HepG2 (cell line): ENCODE results near the gene CCND1. TPM values are rescaled to one million over a fixed set of nuclear protein-coding genes. Genes with fewer than 3 reads are reported as not detected.

Source experiments
- ARID2 ChIP-seq: sonication (generic); formaldehyde crosslinking; IDR thresholded peaks from 2 replicates; pipeline ENCODE4 v1.8.1; 2022; ENCODE audit warnings: mild to moderate bottlenecking, missing genetic modification reagents, borderline replicate concordance
- CHD4 ChIP-seq: fragments of 200-600 bp; sonication (generic); IDR thresholded peaks from 2 replicates; pipeline ENCODE4 v1.7.0; 2017; ENCODE audit warnings: mild to moderate bottlenecking, low read length, borderline replicate concordance
- HNF4G ChIP-seq, 2 experiments: sonication (generic) in 1 of 2; formaldehyde crosslinking in 1 of 2; IDR thresholded peaks; 2 replicates each; pipeline versions ENCODE4 v1.4.0 to v1.6.1; 2011 to 2020; ENCODE audit warnings: borderline replicate concordance in 2 of 2, low read depth in 2 of 2, mild to moderate bottlenecking in 2 of 2, low read length in 1 of 2, missing genetic modification reagents in 1 of 2, moderate library complexity in 1 of 2
- KAT7 ChIP-seq: IDR thresholded peaks from 2 replicates; pipeline ENCODE4 v1.6.1; 2018; ENCODE audit warnings: borderline replicate concordance, missing compliant biosample characterization
- KDM5B ChIP-seq: sonication (generic); formaldehyde crosslinking; IDR thresholded peaks from 2 replicates; pipeline ENCODE4 v1.4.0; 2020; ENCODE audit warnings: missing genetic modification reagents, mild to moderate bottlenecking, borderline replicate concordance
- KMT2B ChIP-seq: IDR thresholded peaks from 2 replicates; pipeline ENCODE4 v1.6.1; 2016; ENCODE audit warnings: missing genetic modification reagents, missing compliant biosample characterization
- PAF1 ChIP-seq: IDR thresholded peaks from 2 replicates; pipeline ENCODE4 v1.6.1; 2016; ENCODE audit warnings: missing genetic modification reagents, missing compliant biosample characterization
- PCBP1 ChIP-seq: fragments of 200-400 bp; formaldehyde crosslinking; IDR thresholded peaks from 2 replicates; pipeline ENCODE4 v1.6.1; 2017; ENCODE audit warnings: mild to moderate bottlenecking, low read depth, low read length, borderline replicate concordance
- RCOR2 ChIP-seq: IDR thresholded peaks from 2 replicates; pipeline ENCODE4 v1.6.1; 2016; ENCODE audit warnings: missing biosample characterization, missing genetic modification reagents
- SP4 ChIP-seq: sonication (generic); formaldehyde crosslinking; IDR thresholded peaks from 2 replicates; pipeline ENCODE4 v1.8.1; 2023; ENCODE audit warnings: mild to moderate bottlenecking, missing genetic modification reagents
- ZBTB20 ChIP-seq: sonication (generic); formaldehyde crosslinking; IDR thresholded peaks from 2 replicates; pipeline ENCODE4 v1.8.1; 2023; ENCODE audit warnings: missing genetic modification reagents, low read depth, mild to moderate bottlenecking, borderline replicate concordance
- ZNF3 ChIP-seq: IDR thresholded peaks from 2 replicates; pipeline ENCODE4 v1.7.0; 2017; ENCODE audit warnings: inconsistent platforms
- ZNF547 ChIP-seq: sonication (generic); formaldehyde crosslinking; IDR thresholded peaks from 2 replicates; pipeline ENCODE4 v1.5.1; 2020; ENCODE audit warnings: mild to moderate bottlenecking, missing genetic modification reagents
- ZNF703 ChIP-seq: sonication (generic); formaldehyde crosslinking; IDR thresholded peaks from 2 replicates; pipeline ENCODE4 v1.5.1; 2020; ENCODE audit warnings: missing genetic modification reagents, mild to moderate bottlenecking, moderate library complexity, borderline replicate concordance
- polyA plus RNA-seq, 8 experiments: library from polyadenylated mRNA; depleted of rRNA in 3 of 8; stranded (reverse) in 7 of 8; unstranded in 1 of 8; fragments of >200 nt; fragmentation: Illumina TruSeq in 4 of 8; extraction: Trizol in 4 of 8; gene quantifications; 2 replicates each; pipeline versions ENCODE4 v1.2.1 to v1.2.3, GENCODE V29; 2011 to 2016; ENCODE audit warnings: low read depth in 4 of 8, missing spikeins in 1 of 8, mixed read lengths in 1 of 8; ENCODE audit not compliant: insufficient read depth in 1 of 8
- total RNA-seq, 5 experiments: library from RNA; depleted of rRNA; stranded (reverse); fragments of >200 nt; fragmentation: Illumina TruSeq; extraction: Trizol; gene quantifications; 2 replicates each; pipeline ENCODE4 v1.2.3, GENCODE V29; 2016; ENCODE audit warnings: low read depth in 1 of 5
- TF ChIP-seq, protein P1 (sequence below), 2 experiments: sonication (generic) in 1 of 2; formaldehyde crosslinking in 1 of 2; IDR thresholded peaks; 2 replicates each; pipeline versions ENCODE4 v1.5.1 to v1.6.1; 2011 to 2020; ENCODE audit warnings: borderline replicate concordance in 1 of 2, low read depth in 1 of 2, low read length in 1 of 2, mild to moderate bottlenecking in 1 of 2, missing genetic modification reagents in 1 of 2, moderate library complexity in 1 of 2
- TF ChIP-seq, protein P2 (sequence below): IDR thresholded peaks from 2 replicates; pipeline ENCODE4 v1.6.1; 2016
- TF ChIP-seq, protein P3 (sequence below): sonication (generic); formaldehyde crosslinking; IDR thresholded peaks from 2 replicates; pipeline ENCODE4 v1.5.0; 2020; ENCODE audit warnings: missing genetic modification reagents
- TF ChIP-seq, protein P4 (sequence below): sonication (generic); formaldehyde crosslinking; IDR thresholded peaks from 2 replicates; pipeline ENCODE4 v1.5.1; 2020; ENCODE audit warnings: missing genetic modification reagents, mild to moderate bottlenecking, borderline replicate concordance
- TF ChIP-seq, protein P5 (sequence below): sonication (generic); formaldehyde crosslinking; IDR thresholded peaks from 2 replicates; pipeline ENCODE4 v1.5.0; 2020; ENCODE audit warnings: missing genetic modification reagents

Gene CCND1
- total and polyA plus RNA-seq, 2 of the 13 experiments (the other 11 are each of a cell fraction or from before 2014, with no cell fraction given) = 107 to 136 TPM

DNA sequence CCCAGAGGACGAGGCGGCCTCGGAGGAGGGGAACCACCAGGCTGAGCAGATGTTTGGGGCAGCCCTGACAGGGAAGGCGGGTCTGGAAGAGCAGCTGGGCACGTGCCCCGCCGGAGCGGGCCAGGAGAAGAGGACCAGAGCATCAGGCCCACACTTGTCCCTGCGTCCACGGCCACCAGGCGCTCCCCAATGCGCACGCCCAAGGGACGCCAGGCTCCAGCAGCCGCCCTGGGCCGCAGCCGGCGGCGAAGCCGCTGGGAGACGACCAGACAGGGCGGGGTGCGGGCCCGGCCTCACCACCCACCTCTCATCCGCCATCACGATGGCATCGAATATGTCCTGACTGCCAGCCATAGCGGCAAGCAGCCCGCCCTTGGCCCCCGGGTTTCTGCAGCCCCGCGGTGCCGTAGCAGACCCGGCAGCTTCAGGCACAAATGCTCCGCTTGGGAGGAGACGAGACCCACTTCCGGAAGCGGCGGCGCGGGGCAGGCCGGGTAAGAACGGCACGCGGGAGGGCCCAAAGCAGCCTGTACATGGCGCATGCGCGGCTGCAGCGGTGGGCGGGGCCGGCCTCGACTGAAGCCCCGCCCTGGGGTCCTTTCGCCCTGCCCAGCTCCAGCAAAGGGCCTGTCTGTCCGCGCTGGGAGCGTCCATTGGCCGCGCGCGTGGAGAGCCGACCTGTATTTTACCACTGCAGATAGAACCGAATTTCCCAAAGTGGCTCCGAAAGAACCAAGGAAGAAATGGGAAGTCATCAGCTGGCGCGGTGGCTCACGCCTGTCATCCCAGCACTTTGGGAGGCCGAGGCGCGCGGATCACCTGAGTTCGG is 34.1 kb downstream of the CCND1 start, which contains the start of gene LTO1 (continued):
- TF ChIP-seq, protein P1, sequence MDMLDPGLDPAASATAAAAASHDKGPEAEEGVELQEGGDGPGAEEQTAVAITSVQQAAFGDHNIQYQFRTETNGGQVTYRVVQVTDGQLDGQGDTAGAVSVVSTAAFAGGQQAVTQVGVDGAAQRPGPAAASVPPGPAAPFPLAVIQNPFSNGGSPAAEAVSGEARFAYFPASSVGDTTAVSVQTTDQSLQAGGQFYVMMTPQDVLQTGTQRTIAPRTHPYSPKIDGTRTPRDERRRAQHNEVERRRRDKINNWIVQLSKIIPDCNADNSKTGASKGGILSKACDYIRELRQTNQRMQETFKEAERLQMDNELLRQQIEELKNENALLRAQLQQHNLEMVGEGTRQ (IDR thresholded peaks at IDR 0.05; ENCODE audit: low read depth, low read length) = no peak
- TF ChIP-seq, protein P1 (CRISPR knock-in tag; IDR thresholded peaks at IDR 0.05; ENCODE audit: borderline replicate concordance) = no peak
- TF ChIP-seq, protein P2, sequence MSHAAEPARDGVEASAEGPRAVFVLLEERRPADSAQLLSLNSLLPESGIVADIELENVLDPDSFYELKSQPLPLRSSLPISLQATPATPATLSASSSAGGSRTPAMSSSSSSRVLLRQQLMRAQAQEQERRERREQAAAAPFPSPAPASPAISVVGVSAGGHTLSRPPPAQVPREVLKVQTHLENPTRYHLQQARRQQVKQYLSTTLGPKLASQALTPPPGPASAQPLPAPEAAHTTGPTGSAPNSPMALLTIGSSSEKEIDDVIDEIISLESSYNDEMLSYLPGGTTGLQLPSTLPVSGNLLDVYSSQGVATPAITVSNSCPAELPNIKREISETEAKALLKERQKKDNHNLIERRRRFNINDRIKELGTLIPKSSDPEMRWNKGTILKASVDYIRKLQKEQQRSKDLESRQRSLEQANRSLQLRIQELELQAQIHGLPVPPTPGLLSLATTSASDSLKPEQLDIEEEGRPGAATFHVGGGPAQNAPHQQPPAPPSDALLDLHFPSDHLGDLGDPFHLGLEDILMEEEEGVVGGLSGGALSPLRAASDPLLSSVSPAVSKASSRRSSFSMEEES (CRISPR knock-in tag) = peak; percentile 22; the same call in 1 of the 2 replicates
- TF ChIP-seq PCBP1 (0 out of 2 replicates have a peak, but pooled peaks have one; percentile 52), ZNF547 (CRISPR knock-in tag) (peak; percentile 30; the same call in 1 of the 2 replicates), KMT2B (CRISPR knock-in tag) (peak; percentile 91), ARID2 (CRISPR knock-in tag) (peak; percentile 73; the same call in 1 of the 2 replicates), RCOR2 (0 out of 2 replicates have a peak, but pooled peaks have one; percentile 62), ZNF703 (CRISPR knock-in tag) (no peak), HNF4G (IDR thresholded peaks at IDR 0.05; ENCODE audit: borderline replicate concordance, low read depth, low read length) (no peak), HNF4G (CRISPR knock-in tag; IDR thresholded peaks at IDR 0.05; ENCODE audit: borderline replicate concordance, low read depth) (no peak), KDM5B (CRISPR knock-in tag) (peak; percentile 77; the same call in 1 of the 2 replicates), ZBTB20 (CRISPR knock-in tag) (peak; percentile 62; the same call in 1 of the 2 replicates), CHD4 (peak; percentile 81; the same call in 1 of the 2 replicates), KAT7 (peak; percentile 70; the same call in 1 of the 2 replicates), SP4 (CRISPR knock-in tag) (peak; percentile 94), PAF1 (CRISPR knock-in tag) (no peak), ZNF3 (CRISPR knock-in tag) (no peak)
- TF ChIP-seq, protein P3, sequence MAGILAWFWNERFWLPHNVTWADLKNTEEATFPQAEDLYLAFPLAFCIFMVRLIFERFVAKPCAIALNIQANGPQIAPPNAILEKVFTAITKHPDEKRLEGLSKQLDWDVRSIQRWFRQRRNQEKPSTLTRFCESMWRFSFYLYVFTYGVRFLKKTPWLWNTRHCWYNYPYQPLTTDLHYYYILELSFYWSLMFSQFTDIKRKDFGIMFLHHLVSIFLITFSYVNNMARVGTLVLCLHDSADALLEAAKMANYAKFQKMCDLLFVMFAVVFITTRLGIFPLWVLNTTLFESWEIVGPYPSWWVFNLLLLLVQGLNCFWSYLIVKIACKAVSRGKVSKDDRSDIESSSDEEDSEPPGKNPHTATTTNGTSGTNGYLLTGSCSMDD (CRISPR knock-in tag) = 0 out of 2 replicates have a peak, but pooled peaks have one; percentile 38
- TF ChIP-seq, protein P4, sequence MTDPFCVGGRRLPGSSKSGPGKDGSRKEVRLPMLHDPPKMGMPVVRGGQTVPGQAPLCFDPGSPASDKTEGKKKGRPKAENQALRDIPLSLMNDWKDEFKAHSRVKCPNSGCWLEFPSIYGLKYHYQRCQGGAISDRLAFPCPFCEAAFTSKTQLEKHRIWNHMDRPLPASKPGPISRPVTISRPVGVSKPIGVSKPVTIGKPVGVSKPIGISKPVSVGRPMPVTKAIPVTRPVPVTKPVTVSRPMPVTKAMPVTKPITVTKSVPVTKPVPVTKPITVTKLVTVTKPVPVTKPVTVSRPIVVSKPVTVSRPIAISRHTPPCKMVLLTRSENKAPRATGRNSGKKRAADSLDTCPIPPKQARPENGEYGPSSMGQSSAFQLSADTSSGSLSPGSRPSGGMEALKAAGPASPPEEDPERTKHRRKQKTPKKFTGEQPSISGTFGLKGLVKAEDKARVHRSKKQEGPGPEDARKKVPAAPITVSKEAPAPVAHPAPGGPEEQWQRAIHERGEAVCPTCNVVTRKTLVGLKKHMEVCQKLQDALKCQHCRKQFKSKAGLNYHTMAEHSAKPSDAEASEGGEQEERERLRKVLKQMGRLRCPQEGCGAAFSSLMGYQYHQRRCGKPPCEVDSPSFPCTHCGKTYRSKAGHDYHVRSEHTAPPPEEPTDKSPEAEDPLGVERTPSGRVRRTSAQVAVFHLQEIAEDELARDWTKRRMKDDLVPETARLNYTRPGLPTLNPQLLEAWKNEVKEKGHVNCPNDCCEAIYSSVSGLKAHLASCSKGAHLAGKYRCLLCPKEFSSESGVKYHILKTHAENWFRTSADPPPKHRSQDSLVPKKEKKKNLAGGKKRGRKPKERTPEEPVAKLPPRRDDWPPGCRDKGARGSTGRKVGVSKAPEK (CRISPR knock-in tag) = no peak
- TF ChIP-seq, protein P5, sequence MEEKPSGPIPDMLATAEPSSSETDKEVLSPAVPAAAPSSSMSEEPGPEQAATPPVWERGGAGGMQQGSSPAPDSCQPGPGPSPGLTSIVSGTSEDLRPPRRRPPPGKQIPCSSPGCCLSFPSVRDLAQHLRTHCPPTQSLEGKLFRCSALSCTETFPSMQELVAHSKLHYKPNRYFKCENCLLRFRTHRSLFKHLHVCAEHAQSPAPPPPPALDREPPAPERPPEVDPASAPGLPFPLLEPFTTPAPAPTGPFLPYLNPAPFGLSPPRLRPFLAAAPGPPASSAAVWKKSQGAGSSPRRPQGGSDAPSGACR (CRISPR knock-in tag) = peak; percentile 93
